Measurements from ENCODE around the gene CYTH4.

Gene CYTH4

GRCh38 chr22:37352481-37352880 lies 70.2 kb downstream of the CYTH4 start:
- no peak overlapping the region for H3K4me3 ChIP-seq (ENCODE audit: control insufficient read depth, low read depth, low read length)
- DNase-seq (ENCODE audit: low read depth) = no peak
- no peak for TF ChIP-seq CTCF (conservative IDR thresholded peaks at IDR 0.05; ENCODE audit: control insufficient read depth, insufficient read depth, low read depth, low read length)

GRCh38 chr22:37353839-37354238 lies 71.5 kb downstream of the CYTH4 start:
- no peak for TF ChIP-seq CTCF (conservative IDR thresholded peaks at IDR 0.05; ENCODE audit: control insufficient read depth, insufficient read depth, low read depth, low read length)
- H3K4me3 ChIP-seq (ENCODE audit: control insufficient read depth, low read depth, low read length) = no peak overlapping the region
- DNase-seq (ENCODE audit: low read depth) = no peak

GRCh38 chr22:37354261-37354660 lies 72.0 kb downstream of the CYTH4 start:
- no peak overlapping the region for H3K4me3 ChIP-seq (ENCODE audit: control insufficient read depth, low read depth, low read length)
- no peak for TF ChIP-seq CTCF (conservative IDR thresholded peaks at IDR 0.05; ENCODE audit: control insufficient read depth, insufficient read depth, low read depth, low read length)
- no peak for DNase-seq (ENCODE audit: low read depth)

- no peak for DNase-seq (ENCODE audit: low read depth)
- no peak for TF ChIP-seq CTCF (conservative IDR thresholded peaks at IDR 0.05; ENCODE audit: control insufficient read depth, insufficient read depth, low read depth, low read length)
- H3K4me3 ChIP-seq (ENCODE audit: control insufficient read depth, low read depth, low read length) = no peak overlapping the region
Measured at GRCh38 chr22:37354670-37355069, 72.4 kb downstream of the CYTH4 start.

GRCh38 chr22:37355174-37355573 lies 72.9 kb downstream of the CYTH4 start:
- H3K4me3 ChIP-seq (ENCODE audit: control insufficient read depth, low read depth, low read length) = no peak overlapping the region
- TF ChIP-seq CTCF (conservative IDR thresholded peaks at IDR 0.05; ENCODE audit: control insufficient read depth, insufficient read depth, low read depth, low read length) = no peak
- DNase-seq (ENCODE audit: low read depth) = no peak

- no peak for DNase-seq (ENCODE audit: low read depth)
- H3K4me3 ChIP-seq (ENCODE audit: control insufficient read depth, low read depth, low read length) = no peak overlapping the region
- no peak for TF ChIP-seq CTCF (conservative IDR thresholded peaks at IDR 0.05; ENCODE audit: control insufficient read depth, insufficient read depth, low read depth, low read length)
Measured at GRCh38 chr22:37356922-37357321, 74.6 kb downstream of the CYTH4 start.

GRCh38 chr22:37357446-37358075 lies 75.3 kb downstream of the CYTH4 start:
- DNase-seq (ENCODE audit: low read depth) = no peak
- H3K4me3 ChIP-seq (ENCODE audit: control insufficient read depth, low read depth, low read length) = no peak overlapping the region
- TF ChIP-seq CTCF (conservative IDR thresholded peaks at IDR 0.05; ENCODE audit: control insufficient read depth, insufficient read depth, low read depth, low read length) = no peak

Measured in fibroblast of mammary gland (primary cell).